ENCODE data around the gene STAT2. TPM values are rescaled to one million over a fixed set of nuclear protein-coding genes. Genes with fewer than 3 reads are reported as not detected.
"Not testable (repeated sequence)": the region's sequence is repeated elsewhere in the genome, so short reads cannot be mapped to it uniquely, and the experiment has no call there.

STAT2 gene
- total and polyA plus RNA-seq, 9 of the 15 experiments (the other 6 are each of a cell fraction or from before 2014, with no cell fraction given), result 15.5 to 46.9 (median 40.1) TPM

DNA sequence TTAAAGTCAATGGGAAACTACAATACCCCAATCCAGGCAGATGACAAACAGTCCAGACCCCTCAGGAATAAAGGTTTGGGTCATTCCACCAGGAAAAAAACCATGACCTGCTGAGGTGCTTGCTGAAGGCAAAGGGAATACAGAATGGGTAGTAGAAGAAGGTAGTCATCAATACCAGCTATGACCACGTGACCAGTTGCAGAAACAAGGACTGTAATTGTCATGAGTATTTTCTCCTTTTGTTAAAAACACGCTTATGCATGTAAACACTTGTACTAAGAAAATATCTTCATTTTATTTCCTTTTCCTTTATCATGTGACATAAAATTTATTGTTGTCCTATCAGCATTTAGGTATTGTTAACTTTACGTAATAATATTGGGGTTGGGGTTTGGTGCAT lies 44.3 kb upstream of the STAT2 start:
- FAIRE-seq; CTCF ChIA-PET (ENCODE audit: low intra/inter-chr PET ratio); H4K20me1 ChIP-seq (replicated peaks; ENCODE audit: control insufficient read depth, insufficient read depth, low read length); H3K4me2 ChIP-seq (ENCODE audit: insufficient read depth, low read length); H3K4me1 ChIP-seq (replicated peaks in 1 of 2; ENCODE audit: control insufficient read depth in 2 of 2, insufficient read depth in 2 of 2, low read length in 2 of 2); H3K79me2 ChIP-seq (ENCODE audit: control insufficient read depth, insufficient read depth, low read length); H3K9ac ChIP-seq (ENCODE audit: insufficient read depth in 1 of 2, low read depth in 2 of 2, low read length in 2 of 2); H3K27ac ChIP-seq (ENCODE audit: extremely low read depth, low read depth, low read length); H3K9me3 ChIP-seq (replicated peaks; ENCODE audit: control insufficient read depth, insufficient read depth, low read depth, low read length); H3K27me3 ChIP-seq (ENCODE audit: control insufficient read depth in 2 of 2, insufficient read depth in 2 of 2, low read length in 2 of 2); DNase-seq (ENCODE audit: extremely low read depth in 1 of 4, low spot score in 3 of 4); ATAC-seq; H2AFZ ChIP-seq (ENCODE audit: low read depth, low read length); in situ Hi-C loops (cut with MboI); BruUV-seq (replicated peaks); POLR2A ChIA-PET; intact Hi-C loops (cut with micrococcal nuclease); H3K36me3 ChIP-seq (ENCODE audit: control insufficient read depth, insufficient read depth, low read length); H3K4me3 ChIP-seq; H3K9me1 ChIP-seq (ENCODE audit: control insufficient read depth, insufficient read depth, low read length): not testable (repeated sequence)
- peak; percentile 62 for TF ChIP-seq RAD51 (IDR thresholded peaks at IDR 0.05; ENCODE audit: borderline replicate concordance, low read depth)
- TF ChIP-seq, protein P1, sequence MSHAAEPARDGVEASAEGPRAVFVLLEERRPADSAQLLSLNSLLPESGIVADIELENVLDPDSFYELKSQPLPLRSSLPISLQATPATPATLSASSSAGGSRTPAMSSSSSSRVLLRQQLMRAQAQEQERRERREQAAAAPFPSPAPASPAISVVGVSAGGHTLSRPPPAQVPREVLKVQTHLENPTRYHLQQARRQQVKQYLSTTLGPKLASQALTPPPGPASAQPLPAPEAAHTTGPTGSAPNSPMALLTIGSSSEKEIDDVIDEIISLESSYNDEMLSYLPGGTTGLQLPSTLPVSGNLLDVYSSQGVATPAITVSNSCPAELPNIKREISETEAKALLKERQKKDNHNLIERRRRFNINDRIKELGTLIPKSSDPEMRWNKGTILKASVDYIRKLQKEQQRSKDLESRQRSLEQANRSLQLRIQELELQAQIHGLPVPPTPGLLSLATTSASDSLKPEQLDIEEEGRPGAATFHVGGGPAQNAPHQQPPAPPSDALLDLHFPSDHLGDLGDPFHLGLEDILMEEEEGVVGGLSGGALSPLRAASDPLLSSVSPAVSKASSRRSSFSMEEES (CRISPR knock-in tag; IDR thresholded peaks at IDR 0.05), result peak; percentile 81
- 0 out of 2 replicates have a peak, but pooled peaks have one; percentile 26 for TF ChIP-seq CBFA2T2 (conservative IDR thresholded peaks at IDR 0.05)
- WGBS (ENCODE audit: insufficient coverage, low coverage, missing lambda C conversion rate), result 45% methylated on average over 3 of the region's 3 CpGs

- POLR2A ChIA-PET; H3K9me3 ChIP-seq (replicated peaks; ENCODE audit: control insufficient read depth, insufficient read depth, low read depth, low read length); H3K4me2 ChIP-seq (ENCODE audit: insufficient read depth, low read length); H3K36me3 ChIP-seq (ENCODE audit: control insufficient read depth, insufficient read depth, low read length); CTCF ChIA-PET (ENCODE audit: low intra/inter-chr PET ratio); H4K20me1 ChIP-seq (replicated peaks; ENCODE audit: control insufficient read depth, insufficient read depth, low read length); H3K27ac ChIP-seq (ENCODE audit: extremely low read depth, low read depth, low read length); BruUV-seq (replicated peaks); H2AFZ ChIP-seq (ENCODE audit: low read depth, low read length); H3K79me2 ChIP-seq (ENCODE audit: control insufficient read depth, insufficient read depth, low read length); H3K9ac ChIP-seq (ENCODE audit: insufficient read depth in 1 of 2, low read depth in 2 of 2, low read length in 2 of 2); FAIRE-seq; ATAC-seq; H3K27me3 ChIP-seq (ENCODE audit: control insufficient read depth in 2 of 2, insufficient read depth in 2 of 2, low read length in 2 of 2); DNase-seq (ENCODE audit: extremely low read depth in 1 of 4, low spot score in 3 of 4); H3K4me1 ChIP-seq (replicated peaks in 1 of 2; ENCODE audit: control insufficient read depth in 2 of 2, insufficient read depth in 2 of 2, low read length in 2 of 2); in situ Hi-C loops (cut with MboI); H3K4me3 ChIP-seq; H3K9me1 ChIP-seq (ENCODE audit: control insufficient read depth, insufficient read depth, low read length): not testable (repeated sequence)
- intact Hi-C loops (cut with micrococcal nuclease), result loop anchor here (2.0 kb wide), 1 partner anchor 25 kb away; no protein-coding TSS in a partner anchor
Measured at GRCh38 chr12:56401612-56402011, 41.7 kb upstream of the STAT2 start.

DNA sequence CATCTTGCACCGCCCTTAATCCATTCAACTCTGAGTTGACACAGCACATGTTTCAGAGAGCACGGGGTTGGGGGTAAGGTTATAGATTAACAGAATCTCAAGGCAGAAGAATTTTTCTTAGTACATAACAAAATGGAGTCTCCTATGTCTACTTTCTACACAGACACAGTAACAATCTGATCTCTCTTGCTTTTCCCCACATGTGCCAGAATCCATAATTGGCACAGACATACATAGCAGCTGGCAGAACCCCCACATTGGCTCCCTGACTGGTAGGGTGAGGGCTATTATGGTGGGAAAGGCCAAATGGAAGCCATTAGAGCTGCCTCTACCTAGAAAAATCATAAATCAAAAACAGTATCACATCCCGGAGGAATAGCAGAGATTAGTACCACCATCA lies 41.2 kb upstream of the STAT2 start:
- H2AFZ ChIP-seq (ENCODE audit: low read depth, low read length); in situ Hi-C loops (cut with MboI); H3K9ac ChIP-seq (ENCODE audit: insufficient read depth in 1 of 2, low read depth in 2 of 2, low read length in 2 of 2); CTCF ChIA-PET (ENCODE audit: low intra/inter-chr PET ratio); H3K9me1 ChIP-seq (ENCODE audit: control insufficient read depth, insufficient read depth, low read length); H3K9me3 ChIP-seq (replicated peaks; ENCODE audit: control insufficient read depth, insufficient read depth, low read depth, low read length); POLR2A ChIA-PET; BruUV-seq (replicated peaks); H3K27me3 ChIP-seq (ENCODE audit: control insufficient read depth in 2 of 2, insufficient read depth in 2 of 2, low read length in 2 of 2); H4K20me1 ChIP-seq (replicated peaks; ENCODE audit: control insufficient read depth, insufficient read depth, low read length); H3K79me2 ChIP-seq (ENCODE audit: control insufficient read depth, insufficient read depth, low read length); H3K36me3 ChIP-seq (ENCODE audit: control insufficient read depth, insufficient read depth, low read length); H3K4me2 ChIP-seq (ENCODE audit: insufficient read depth, low read length); FAIRE-seq; H3K27ac ChIP-seq (ENCODE audit: extremely low read depth, low read depth, low read length); H3K4me1 ChIP-seq (replicated peaks in 1 of 2; ENCODE audit: control insufficient read depth in 2 of 2, insufficient read depth in 2 of 2, low read length in 2 of 2); intact Hi-C loops (cut with micrococcal nuclease); ATAC-seq; H3K4me3 ChIP-seq; DNase-seq (ENCODE audit: extremely low read depth in 1 of 4, low spot score in 3 of 4): not testable (repeated sequence)
- 43% methylated on average over 1 of the region's 3 CpGs for WGBS (ENCODE audit: insufficient coverage, low coverage, missing lambda C conversion rate)

All from K562 (cell line).